ENCODE measurements around the gene BIN1. TPM values are rescaled to one million over a fixed set of nuclear protein-coding genes. Genes with fewer than 3 reads are reported as not detected.

Gene BIN1
- total RNA-seq, 1 donor from 2014 or later: 38.3 TPM

DNA sequence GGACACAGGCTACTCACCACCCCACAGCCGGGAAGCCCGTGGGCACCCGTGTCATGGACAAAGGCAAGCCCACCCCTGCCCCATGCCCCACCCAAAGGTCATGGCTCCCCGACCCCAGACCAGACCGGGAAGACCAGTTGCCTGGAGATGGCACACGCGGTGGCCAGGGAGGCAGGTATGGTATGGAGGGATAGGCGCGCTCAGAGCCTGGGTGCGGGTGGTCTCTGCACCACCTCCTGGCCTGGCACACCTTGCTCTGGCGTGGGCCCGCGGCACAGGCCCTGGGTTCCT, 51.2 kb downstream of the BIN1 start:
- intact Hi-C loops (cut with micrococcal nuclease): no loop called here
- no peak overlapping the region for H3K4me3 Mint-ChIP-seq

DNA sequence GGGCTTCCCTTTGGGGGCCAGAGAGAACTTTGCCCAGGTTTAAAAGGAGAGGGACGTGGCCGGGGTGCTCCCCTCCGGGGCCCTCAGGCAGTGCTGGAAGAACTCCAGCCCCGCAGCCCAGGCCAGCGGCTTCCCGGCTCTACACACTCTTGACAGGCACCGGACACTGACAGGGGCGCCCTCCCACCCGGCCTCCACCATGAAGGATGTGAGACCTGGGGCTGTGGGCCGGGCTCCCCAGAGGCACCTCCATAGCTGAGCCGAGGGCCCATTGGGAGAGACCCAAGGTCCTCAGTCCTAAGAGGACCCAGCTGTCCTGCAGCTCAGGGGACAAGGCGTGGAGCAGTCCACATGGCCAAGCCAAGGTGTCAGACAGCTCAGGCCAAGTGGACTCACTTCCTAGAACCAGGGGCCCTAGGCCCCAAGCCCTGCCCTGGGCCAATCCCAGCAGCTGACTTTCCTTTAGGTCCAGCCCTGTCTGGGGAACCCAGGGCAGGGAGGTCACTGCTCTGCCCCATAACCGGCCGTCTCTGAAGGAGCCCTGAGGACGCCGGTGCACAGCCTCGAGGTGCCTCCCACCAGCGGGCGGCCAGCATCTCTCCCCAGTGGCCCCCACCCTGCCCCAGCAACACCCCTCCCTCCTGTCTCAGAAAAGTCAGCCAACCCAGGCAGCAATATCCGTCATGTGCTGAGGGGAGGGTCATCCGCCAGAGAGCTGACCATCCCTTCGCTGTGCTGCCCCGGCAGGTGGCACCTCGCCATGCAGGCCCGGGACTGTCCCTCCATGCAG, 51.8 kb downstream of the BIN1 start:
- Mint-ChIP-seq H3K36me3 (ENCODE audit: low read depth) (peaks cover 13% of the 10 kb centered on the region), H3K4me1 (no peaks in the 10 kb centered on the region), H3K27me3 (no peaks in the 10 kb centered on the region), H3K4me3 (no peak overlapping the region), H3K9me3 (no peaks in the 10 kb centered on the region), H3K27ac (no peak overlapping the region)
- DNase-seq: no peak
- intact Hi-C loops (cut with micrococcal nuclease): no loop called here

More for the DNA sequence above, 51.2 kb downstream of the BIN1 start:
- H3K4me1 Mint-ChIP-seq: no peaks in the 10 kb centered on the region
- peaks cover 15% of the 10 kb centered on the region for H3K36me3 Mint-ChIP-seq (ENCODE audit: low read depth)
- no peaks in the 10 kb centered on the region for H3K9me3 Mint-ChIP-seq
- no peaks in the 10 kb centered on the region for H3K27me3 Mint-ChIP-seq
- no peak for DNase-seq
- H3K27ac Mint-ChIP-seq: no peak overlapping the region

- Mint-ChIP-seq H3K27ac (no peak overlapping the region), H3K4me1 (peaks cover 2% of the 10 kb centered on the region), H3K27me3 (no peaks in the 10 kb centered on the region), H3K36me3 (ENCODE audit: low read depth) (peaks cover 12% of the 10 kb centered on the region), H3K4me3 (no peak overlapping the region), H3K9me3 (no peaks in the 10 kb centered on the region)
- no peak for DNase-seq
- intact Hi-C loops (cut with micrococcal nuclease): no loop called here
These were observed 52.4 kb downstream of the BIN1 start for GRCh38 chr2:127054604-127054930.

GRCh38 chr2:127053731-127054603, 53.0 kb downstream of the BIN1 start:
- no peaks in the 10 kb centered on the region for H3K27me3 Mint-ChIP-seq
- H3K27ac Mint-ChIP-seq: no peak overlapping the region
- H3K9me3 Mint-ChIP-seq: no peaks in the 10 kb centered on the region
- H3K4me1 Mint-ChIP-seq: peaks cover 2% of the 10 kb centered on the region
- no peak overlapping the region for H3K4me3 Mint-ChIP-seq
- intact Hi-C loops (cut with micrococcal nuclease): no loop called here
- DNase-seq: no peak
- H3K36me3 Mint-ChIP-seq (ENCODE audit: low read depth): peaks cover 11% of the 10 kb centered on the region

DNA sequence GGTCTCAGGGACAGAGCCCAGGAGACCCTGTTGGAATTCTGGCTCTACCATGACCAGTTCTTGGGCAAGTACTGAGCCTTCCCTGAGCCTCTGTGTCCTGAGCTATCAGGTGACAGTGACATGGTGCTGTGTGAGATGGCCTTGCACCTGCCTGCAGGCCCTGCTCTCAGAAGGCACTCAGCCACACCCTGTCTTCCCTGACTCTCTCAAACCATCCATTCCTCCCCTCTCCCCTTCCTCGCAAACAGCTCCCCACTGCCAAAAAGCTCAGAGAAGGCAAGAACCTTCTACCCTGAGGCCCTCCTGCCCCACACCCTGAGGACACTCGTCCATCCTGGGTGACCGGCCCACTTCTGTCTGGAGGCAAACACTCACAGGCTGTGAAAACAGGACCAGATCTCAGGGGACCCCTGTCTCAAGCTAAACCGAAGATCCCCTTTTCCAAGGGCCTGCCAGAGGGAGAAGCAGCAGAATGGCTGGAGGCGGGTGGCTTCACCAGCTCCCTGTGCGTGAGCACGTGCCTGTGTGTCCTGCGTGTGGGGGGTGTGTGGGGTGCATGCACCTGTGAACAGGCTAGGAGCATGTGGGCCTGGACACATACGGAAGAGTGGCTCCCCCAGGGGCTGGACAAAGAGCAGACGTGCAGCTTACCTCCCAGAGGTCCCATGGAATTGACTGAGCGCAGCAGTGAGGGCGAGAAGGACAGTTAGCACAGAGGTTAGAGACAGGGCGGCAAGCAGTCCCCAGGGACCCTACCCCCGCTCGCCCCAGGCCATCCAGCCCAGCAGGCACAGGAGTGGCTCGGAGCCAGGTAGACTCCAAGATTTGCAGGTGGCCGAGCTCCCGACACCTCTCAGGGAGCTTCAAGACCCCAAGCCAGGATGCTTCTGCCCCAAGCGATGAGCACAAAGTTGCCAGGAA, 53.9 kb downstream of the BIN1 start:
- Mint-ChIP-seq H3K27ac (no peak overlapping the region), H3K9me3 (no peaks in the 10 kb centered on the region), H3K4me3 (no peak overlapping the region), H3K36me3 (ENCODE audit: low read depth) (peaks cover 10% of the 10 kb centered on the region), H3K27me3 (no peaks in the 10 kb centered on the region), H3K4me1 (peaks cover 2% of the 10 kb centered on the region)
- intact Hi-C loops (cut with micrococcal nuclease): no loop called here
- DNase-seq: no peak

DNA sequence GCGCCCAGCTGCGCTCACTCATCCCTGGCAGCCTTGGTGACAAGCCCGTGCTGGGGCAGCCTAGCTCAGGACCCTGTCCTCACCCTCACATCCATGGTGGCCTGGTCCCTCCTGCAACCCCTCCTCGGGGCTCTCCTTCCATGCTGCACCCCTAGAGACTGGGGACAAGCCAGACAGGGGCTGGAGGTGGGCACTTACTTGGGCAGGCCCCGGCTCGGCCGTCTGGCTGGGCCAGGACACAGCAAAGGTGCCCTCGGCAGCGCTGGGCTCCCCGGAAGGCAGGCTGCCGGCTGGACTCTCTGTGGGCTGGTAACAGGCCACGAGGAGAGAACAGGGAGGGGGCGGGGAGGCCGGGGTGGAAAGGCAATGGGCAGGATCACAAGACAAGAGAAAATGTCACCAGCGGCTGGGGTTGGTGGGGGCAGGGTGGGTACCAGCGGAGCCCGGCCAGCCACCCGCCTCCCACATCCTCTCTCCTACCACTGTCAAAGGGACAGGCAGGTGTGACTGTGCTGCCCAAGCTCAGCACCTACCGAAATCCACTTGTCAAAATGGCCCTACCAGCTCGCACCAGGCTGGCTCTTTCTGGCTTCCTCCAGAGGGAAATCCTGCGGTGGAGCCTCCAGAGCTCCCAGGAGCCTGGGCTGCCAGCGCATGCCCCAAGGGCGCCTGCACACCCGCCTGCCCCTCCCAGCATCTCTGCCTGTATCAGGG, 54.7 kb downstream of the BIN1 start:
- intact Hi-C loops (cut with micrococcal nuclease): no loop called here
- no peak overlapping the region for H3K4me3 Mint-ChIP-seq
- no peak for DNase-seq
- peaks cover 12% of the 10 kb centered on the region for H3K36me3 Mint-ChIP-seq (ENCODE audit: low read depth)
- peaks cover 2% of the 10 kb centered on the region for H3K4me1 Mint-ChIP-seq
- no peak overlapping the region for H3K27ac Mint-ChIP-seq
- H3K9me3 Mint-ChIP-seq: no peaks in the 10 kb centered on the region
- no peaks in the 10 kb centered on the region for H3K27me3 Mint-ChIP-seq

DNA sequence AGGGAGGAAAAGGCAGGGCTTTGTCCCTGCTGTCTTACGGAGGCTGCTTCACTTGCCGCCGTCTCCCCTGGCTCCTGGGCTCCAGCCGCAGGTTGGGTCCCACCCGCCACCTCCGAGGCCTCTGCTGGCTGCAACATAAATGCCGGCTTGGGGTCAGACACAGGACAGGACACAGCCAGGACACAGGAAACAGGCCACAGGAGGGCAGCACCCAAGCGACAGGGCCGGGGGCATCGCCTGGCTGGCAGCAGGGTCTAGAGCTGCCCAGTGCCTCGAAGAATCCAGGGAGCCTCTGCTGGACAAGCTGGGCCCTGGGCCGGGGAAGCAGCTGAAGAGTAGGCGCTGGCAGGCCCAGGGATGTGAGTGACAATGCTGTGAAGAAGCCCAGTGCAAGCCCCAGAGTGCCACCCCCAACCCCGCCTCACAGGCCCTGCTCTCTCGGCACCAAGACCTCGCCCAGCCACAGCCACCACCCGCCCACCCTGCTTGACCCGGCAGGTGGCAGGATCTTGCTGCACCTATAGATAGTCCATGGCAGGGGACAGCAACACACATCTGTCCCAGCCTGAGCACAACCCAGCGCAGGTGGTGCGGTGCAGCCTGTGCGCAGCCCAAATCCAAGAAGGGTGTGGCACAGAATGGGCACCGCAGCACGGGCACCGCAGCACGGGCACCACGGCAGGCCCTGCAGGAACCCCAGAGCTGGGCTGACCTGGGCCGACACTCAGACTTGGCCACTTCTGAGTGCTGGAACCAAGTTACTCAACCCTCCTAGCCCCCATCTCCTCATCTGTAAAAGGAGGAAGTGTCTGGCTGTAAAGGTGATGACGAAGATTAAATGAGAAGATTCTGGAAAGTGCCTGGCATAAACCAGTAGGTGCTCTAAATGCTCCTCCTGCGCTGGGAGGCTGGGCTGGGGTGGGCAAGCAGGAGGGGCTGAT, 55.6 kb downstream of the BIN1 start:
- Mint-ChIP-seq H3K27me3 (no peaks in the 10 kb centered on the region), H3K4me1 (peaks cover 2% of the 10 kb centered on the region), H3K36me3 (ENCODE audit: low read depth) (peaks cover 12% of the 10 kb centered on the region), H3K9me3 (no peaks in the 10 kb centered on the region), H3K4me3 (no peak overlapping the region), H3K27ac (no peak overlapping the region)
- no peak for DNase-seq
- intact Hi-C loops (cut with micrococcal nuclease): no loop called here

- intact Hi-C loops (cut with micrococcal nuclease): loop anchor here (1.0 kb wide), 1 partner anchor 25 kb away; no protein-coding TSS in a partner anchor
- Mint-ChIP-seq H3K4me3 (no peak overlapping the region), H3K36me3 (ENCODE audit: low read depth) (peaks cover 10% of the 10 kb centered on the region), H3K9me3 (no peaks in the 10 kb centered on the region), H3K4me1 (peaks cover 2% of the 10 kb centered on the region), H3K27ac (no peak overlapping the region), H3K27me3 (no peaks in the 10 kb centered on the region)
- no peak for DNase-seq
These were observed 56.2 kb downstream of the BIN1 start for GRCh38 chr2:127050803-127051115.

DNA sequence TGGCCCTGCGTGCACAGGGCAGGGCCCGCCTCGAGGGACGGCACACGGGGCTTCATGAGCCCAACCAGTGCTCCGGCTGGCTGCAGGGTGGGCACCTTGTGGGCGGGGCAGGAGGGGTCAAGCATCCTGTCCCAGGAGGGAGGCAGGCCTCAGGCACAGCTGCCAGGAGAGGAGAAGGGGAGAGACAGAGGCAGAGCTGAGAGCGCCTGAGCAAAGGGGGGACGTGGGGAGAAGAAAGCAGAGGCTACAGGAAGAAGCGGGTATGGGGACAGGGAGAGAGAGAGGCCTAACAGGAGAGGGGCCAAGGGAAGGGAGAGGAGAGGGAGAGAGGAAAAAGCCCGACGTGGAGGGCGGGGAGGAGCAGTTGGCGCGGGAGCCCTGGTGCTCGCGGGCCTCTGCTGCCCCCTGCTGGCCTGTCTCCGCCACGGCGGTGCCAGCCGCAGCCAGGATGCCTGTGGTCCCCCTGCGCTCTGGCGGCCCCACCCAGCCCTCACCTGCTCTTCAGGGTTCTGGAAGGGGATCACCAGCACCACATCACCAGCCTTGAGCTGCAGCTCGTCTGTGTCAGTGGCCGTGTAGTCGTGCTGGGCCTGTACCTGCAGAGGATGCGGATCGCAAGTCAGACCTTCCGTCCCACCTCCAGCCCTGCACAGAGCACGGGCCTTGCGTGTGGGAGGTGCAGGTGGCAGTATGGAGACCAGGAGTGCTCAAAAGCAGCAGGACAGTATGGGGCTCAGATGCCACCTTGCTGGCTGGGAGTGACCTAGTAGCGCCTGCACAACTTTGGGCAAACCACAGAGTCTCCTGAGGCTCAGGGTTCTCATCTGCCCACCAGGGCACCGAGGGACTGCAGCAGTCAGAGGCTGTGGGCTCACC, 56.8 kb downstream of the BIN1 start:
- intact Hi-C loops (cut with micrococcal nuclease): loop anchor here (1.0 kb wide), 1 partner anchor 25 kb away; no protein-coding TSS in a partner anchor
- no peaks in the 10 kb centered on the region for H3K27me3 Mint-ChIP-seq
- no peak overlapping the region for H3K27ac Mint-ChIP-seq
- DNase-seq: peak; percentile 89
- no peaks in the 10 kb centered on the region for H3K9me3 Mint-ChIP-seq
- peaks cover 10% of the 10 kb centered on the region for H3K36me3 Mint-ChIP-seq (ENCODE audit: low read depth)
- H3K4me1 Mint-ChIP-seq: peaks cover 2% of the 10 kb centered on the region
- no peak overlapping the region for H3K4me3 Mint-ChIP-seq

GRCh38 chr2:127048969-127049897, 57.7 kb downstream of the BIN1 start:
- no peak for DNase-seq
- H3K36me3 Mint-ChIP-seq (ENCODE audit: low read depth): peaks cover 10% of the 10 kb centered on the region
- H3K9me3 Mint-ChIP-seq: no peaks in the 10 kb centered on the region
- H3K27me3 Mint-ChIP-seq: no peaks in the 10 kb centered on the region
- peaks cover 2% of the 10 kb centered on the region for H3K4me1 Mint-ChIP-seq
- H3K4me3 Mint-ChIP-seq: no peak overlapping the region
- H3K27ac Mint-ChIP-seq: no peak overlapping the region
- intact Hi-C loops (cut with micrococcal nuclease): no loop called here

GRCh38 chr2:127048618-127048935, 58.4 kb downstream of the BIN1 start:
- DNase-seq: no peak
- Mint-ChIP-seq H3K36me3 (ENCODE audit: low read depth) (peaks cover 10% of the 10 kb centered on the region), H3K27me3 (no peaks in the 10 kb centered on the region), H3K9me3 (no peaks in the 10 kb centered on the region), H3K27ac (no peak overlapping the region), H3K4me3 (no peak overlapping the region), H3K4me1 (peaks cover 2% of the 10 kb centered on the region)
- intact Hi-C loops (cut with micrococcal nuclease): no loop called here

All from activated CD4-positive, alpha-beta T cell treated with anti-CD3 and anti-CD28 coated beads, Interleukin-2, amount 10 ng/mL, durations not matched to agents 24 days and 14 days (primary cell).